Endothelial cell of umbilical vein (primary cell): ENCODE data around the gene NCKAP5.

Source experiments
- CTCF ChIP-seq, 2 donors: IDR thresholded peaks; 1 replicate in 1 of 2; 2 replicates in 1 of 2; pipeline ENCODE4 v1.5.1; 2011; ENCODE audit warnings: low read length in 2 of 2, mild to moderate bottlenecking in 2 of 2, moderate library complexity in 2 of 2, control low read depth in 1 of 2, inconsistent platforms in 1 of 2, low read depth in 1 of 2; ENCODE audit not compliant: insufficient read depth in 1 of 2; ENCODE audit errors: extremely low read depth in 1 of 2
- EZH2 ChIP-seq: IDR thresholded peaks from 2 replicates; pipeline ENCODE4 v1.6.1; 2012; ENCODE audit warnings: borderline replicate concordance, low read depth, mild to moderate bottlenecking, moderate library complexity, low read length, inconsistent platforms; ENCODE audit not compliant: severe bottlenecking
- MYC ChIP-seq: IDR thresholded peaks from one replicate; pipeline ENCODE4 v1.6.1; 2011; ENCODE audit warnings: mild to moderate bottlenecking, low read depth, low read length
- POLR2A ChIP-seq: IDR thresholded peaks from 2 replicates; pipeline ENCODE4 v1.6.1; 2012; ENCODE audit warnings: low read depth, mild to moderate bottlenecking, control low read depth, low read length
- POLR2AphosphoS5 ChIP-seq: IDR thresholded peaks from 2 replicates; pipeline ENCODE4 v1.6.1; 2012; ENCODE audit warnings: low read depth, mild to moderate bottlenecking, control low read depth, low read length, moderate library complexity; ENCODE audit not compliant: insufficient read depth

- no peak for TF ChIP-seq CTCF (IDR thresholded peaks at IDR 0.05; ENCODE audit: extremely low read depth in 1 of 2, insufficient read depth in 1 of 2, low read depth in 1 of 2, low read length in 2 of 2)
- TF ChIP-seq POLR2AphosphoS5: no peak
- TF ChIP-seq POLR2A: no peak
- TF ChIP-seq EZH2: no peak
- no peak for TF ChIP-seq MYC
These were observed 656.2 kb downstream of the NCKAP5 start for GRCh38 chr2:132911726-132912724.
